Measurements from ENCODE around the gene SMIM23. TPM values are rescaled to one million over a fixed set of nuclear protein-coding genes. Genes with fewer than 3 reads are reported as not detected.

The SMIM23 gene
- polyA plus RNA-seq, result not detected

DNA sequence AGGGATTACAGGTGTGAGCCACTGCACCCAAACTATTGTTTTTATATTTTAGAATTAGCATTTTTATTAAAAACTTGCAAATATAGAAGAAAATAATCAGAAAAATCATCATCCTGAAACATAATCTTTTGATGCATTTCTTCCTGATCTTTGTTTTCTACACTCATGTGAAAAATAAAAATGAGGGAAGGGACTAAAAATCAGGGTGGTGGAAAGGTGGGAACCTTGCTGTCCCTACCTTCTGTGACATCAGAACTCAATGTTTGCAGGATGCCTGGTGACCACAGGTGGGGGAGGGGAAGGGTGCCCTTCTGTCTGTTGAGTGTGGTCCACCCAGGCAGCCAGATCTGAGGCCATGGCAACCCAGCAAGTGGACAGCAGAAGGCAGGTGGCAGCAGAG, at the start of gene SMIM23:
Gene SMIM23 (plus strand): TSS at position 301 of the 400 bp plus-strand sequence. CDS start 55 bp downstream, at position 356.
- peaks cover 0 to 6% (median 0%) of the 10 kb centered on the region in 3 donors for H3K9me3 Mint-ChIP-seq
- H3K4me3 Mint-ChIP-seq, result no peak within 1 kb of the TSS
- H3K4me1 Mint-ChIP-seq, result no peaks in the 10 kb centered on the region
- H3K36me3 Mint-ChIP-seq, result no peaks in the 10 kb centered on the region
- H3K27me3 Mint-ChIP-seq, result peaks cover 1% of the 10 kb centered on the region
- no peak within 1 kb of the TSS for H3K27ac Mint-ChIP-seq

DNA sequence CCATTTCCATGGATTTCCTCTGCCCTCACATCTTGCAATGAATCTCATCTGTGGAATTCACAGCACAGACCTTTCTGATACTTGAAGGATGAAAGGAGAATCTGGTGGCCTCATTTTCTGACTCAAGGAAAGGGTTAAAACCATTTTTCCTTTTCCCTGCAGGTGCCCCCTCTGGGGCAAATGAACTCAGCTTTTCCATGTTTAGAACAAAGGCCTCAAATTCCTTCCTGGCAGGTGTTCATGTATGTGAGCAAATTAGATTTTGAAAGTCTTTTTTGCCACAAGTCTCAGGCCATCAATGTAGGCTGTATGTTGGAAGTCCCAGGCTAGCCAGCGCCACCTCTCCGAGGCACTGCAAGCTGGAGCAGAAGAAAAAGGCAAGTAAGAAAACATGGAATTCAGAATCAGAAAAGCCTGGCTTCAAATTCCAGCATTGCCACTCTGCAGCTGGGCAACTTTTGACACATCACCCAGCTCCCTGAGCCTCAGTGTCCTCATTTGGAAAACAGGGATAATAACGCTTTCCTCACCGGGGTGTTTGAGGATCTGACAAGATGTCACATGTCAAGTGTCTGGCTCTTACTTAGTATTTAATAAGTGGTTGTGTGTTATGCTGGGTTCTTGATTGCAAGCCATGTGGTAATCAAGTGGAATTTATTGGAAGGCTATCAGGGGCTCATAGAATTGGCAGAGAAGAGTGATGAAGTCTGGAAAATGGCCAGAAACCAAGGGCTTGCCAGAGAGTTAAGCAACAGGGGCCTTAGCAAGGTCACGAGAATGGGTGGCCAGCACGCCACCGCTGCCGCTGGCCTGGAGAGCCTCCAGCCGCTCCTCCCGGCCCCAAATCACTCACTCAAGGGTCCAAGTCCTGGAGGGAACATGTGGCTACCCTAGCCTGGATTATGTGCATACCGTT, 48.4 kb upstream of the SMIM23 start:
- Mint-ChIP-seq H3K27ac (no peak overlapping the region), H3K4me3 (no peak overlapping the region), H3K4me1 (peaks cover 0 to 3% (median 0%) of the 10 kb centered on the region in 3 donors), H3K36me3 (no peaks in the 10 kb centered on the region), H3K27me3 (peaks cover 4% of the 10 kb centered on the region), H3K9me3 (no peaks in the 10 kb centered on the region)

DNA sequence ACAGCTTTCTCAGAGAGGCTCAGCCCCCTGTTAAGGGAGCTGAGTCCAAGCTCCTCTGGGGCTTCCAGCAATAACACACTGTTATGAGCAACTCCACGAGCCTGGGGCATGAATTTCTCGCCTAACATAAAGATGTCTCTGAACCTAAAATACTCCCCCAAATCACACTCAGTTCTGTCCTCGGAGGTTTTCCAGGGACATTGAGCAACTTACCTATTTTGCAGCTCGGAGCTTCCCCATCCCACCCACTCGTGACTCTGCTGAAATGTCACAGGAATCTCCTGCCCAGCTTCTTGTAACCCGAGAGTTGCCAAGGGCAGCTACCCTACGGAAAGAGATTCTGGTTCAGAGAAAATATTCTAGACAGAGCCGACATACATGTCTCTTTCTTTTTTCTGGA, 47.1 kb upstream of the SMIM23 start:
- Mint-ChIP-seq H3K4me3 (no peak overlapping the region), H3K4me1 (peaks cover 0 to 6% (median 6%) of the 10 kb centered on the region in 3 donors), H3K9me3 (no peaks in the 10 kb centered on the region), H3K36me3 (no peaks in the 10 kb centered on the region), H3K27me3 (peaks cover 4% of the 10 kb centered on the region), H3K27ac (no peak overlapping the region)

DNA sequence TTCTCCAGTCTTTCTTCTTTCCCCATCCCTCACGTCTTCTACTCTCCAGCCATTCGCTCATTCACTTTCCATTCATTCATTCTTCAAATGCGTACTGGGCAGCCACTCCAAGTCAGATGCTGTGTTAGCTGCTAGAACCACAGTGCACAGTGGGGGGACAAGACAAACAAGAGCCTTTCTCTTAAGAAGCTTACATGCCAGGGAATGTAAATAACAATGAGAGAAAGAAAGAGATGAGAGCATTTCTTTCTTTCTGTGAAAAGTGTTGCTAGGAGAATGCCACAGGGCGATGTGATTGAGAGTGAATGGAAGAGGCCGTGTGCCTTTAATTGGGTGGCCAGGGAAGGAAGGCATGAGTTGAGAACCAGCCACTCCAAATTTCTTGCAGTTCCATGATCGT, 46.3 kb upstream of the SMIM23 start:
- H3K27me3 Mint-ChIP-seq, result peaks cover 6% of the 10 kb centered on the region
- H3K27ac Mint-ChIP-seq, result no peak overlapping the region
- peaks cover 0 to 6% (median 6%) of the 10 kb centered on the region in 3 donors for H3K4me1 Mint-ChIP-seq
- H3K4me3 Mint-ChIP-seq, result peak overlapping the region in 1 of 4 donors; percentile 63
- no peaks in the 10 kb centered on the region for H3K9me3 Mint-ChIP-seq
- peaks cover 1% of the 10 kb centered on the region for H3K36me3 Mint-ChIP-seq

DNA sequence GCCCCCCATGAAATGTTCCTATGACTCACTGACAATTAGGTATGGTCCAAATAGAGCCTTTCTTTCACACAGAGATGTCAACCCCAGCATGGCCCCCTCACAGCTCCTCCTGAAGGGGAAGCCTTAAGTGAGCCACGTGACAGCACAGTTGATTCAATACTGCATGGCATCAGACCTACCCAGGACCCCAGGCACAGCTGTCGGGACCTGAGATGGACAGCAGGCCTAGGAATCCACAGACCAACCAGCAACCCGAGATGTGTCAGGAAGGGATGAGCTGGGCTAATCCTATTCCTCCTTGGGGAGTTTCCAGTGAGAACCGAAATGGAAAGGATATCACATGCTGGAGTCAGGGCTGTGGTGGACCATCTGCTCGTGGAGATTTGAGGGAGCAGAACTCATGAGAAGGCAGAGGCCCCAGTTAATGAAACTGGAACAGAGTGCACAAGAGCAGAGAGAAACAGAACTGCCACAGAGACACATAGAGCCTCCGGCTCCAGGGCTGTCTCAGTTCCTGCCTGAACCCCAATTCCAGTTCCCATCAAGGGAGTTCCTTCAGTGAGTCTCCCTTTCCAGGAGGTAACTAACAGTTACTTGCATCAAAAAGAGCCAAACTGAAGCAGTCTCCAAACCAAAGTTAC, 42.1 kb upstream of the SMIM23 start:
- Mint-ChIP-seq H3K27ac (no peak overlapping the region), H3K4me3 (peak overlapping the region in 1 of 4 donors; percentile 39), H3K36me3 (peaks cover 1% of the 10 kb centered on the region), H3K9me3 (no peaks in the 10 kb centered on the region), H3K4me1 (peaks cover 0 to 6% (median 6%) of the 10 kb centered on the region in 3 donors), H3K27me3 (peaks cover 4% of the 10 kb centered on the region)

DNA sequence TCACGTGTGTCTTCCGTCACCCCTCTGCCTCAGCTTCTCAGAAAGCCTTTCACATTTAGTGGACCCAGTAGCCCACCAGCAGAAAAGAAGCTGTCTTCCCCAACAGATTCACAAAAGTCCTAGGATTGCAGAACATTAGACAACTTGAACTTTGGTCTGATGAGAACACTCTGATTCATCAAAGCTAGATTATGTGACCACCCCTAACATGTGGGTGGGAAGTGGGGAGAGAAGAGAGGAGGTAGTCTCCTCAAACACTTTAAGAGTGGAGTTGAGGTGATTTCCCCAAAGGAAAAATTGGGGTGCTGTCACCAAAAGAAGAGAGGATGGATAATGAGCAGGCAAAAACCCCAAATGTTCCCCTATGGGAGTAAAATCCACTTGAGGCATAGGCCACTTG, 41.4 kb upstream of the SMIM23 start:
- H3K9me3 Mint-ChIP-seq, result no peaks in the 10 kb centered on the region

DNA sequence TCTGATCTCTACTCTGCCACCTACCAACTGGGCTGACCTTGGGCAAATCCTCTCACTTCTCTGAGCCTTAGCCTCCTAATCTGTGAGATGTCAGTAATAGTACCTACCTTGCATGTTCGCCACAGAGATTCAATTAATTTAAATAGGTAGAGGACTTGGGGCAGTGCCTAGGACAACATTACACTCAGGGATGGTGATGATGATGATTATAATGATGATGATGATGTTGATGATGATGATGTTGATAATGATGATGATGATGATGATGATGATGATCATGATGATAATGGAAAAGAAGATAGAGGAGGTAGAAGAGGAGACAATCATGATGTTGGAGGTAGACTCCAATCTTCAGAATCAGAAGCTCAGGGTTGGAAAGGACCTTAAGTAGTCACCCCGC, 40.7 kb upstream of the SMIM23 start:
- H3K4me3 Mint-ChIP-seq, result no peak overlapping the region
- no peak overlapping the region for H3K27ac Mint-ChIP-seq
- no peaks in the 10 kb centered on the region for H3K9me3 Mint-ChIP-seq
- peaks cover 1% of the 10 kb centered on the region for H3K36me3 Mint-ChIP-seq
- peaks cover 0 to 6% (median 6%) of the 10 kb centered on the region in 3 donors for H3K4me1 Mint-ChIP-seq
- H3K27me3 Mint-ChIP-seq, result peaks cover 4% of the 10 kb centered on the region

More for the DNA sequence above, 41.4 kb upstream of the SMIM23 start:
- Mint-ChIP-seq H3K27ac (no peak overlapping the region), H3K27me3 (peaks cover 4% of the 10 kb centered on the region), H3K36me3 (peaks cover 1% of the 10 kb centered on the region), H3K4me1 (peaks cover 0 to 6% (median 6%) of the 10 kb centered on the region in 3 donors), H3K4me3 (no peak overlapping the region)

DNA sequence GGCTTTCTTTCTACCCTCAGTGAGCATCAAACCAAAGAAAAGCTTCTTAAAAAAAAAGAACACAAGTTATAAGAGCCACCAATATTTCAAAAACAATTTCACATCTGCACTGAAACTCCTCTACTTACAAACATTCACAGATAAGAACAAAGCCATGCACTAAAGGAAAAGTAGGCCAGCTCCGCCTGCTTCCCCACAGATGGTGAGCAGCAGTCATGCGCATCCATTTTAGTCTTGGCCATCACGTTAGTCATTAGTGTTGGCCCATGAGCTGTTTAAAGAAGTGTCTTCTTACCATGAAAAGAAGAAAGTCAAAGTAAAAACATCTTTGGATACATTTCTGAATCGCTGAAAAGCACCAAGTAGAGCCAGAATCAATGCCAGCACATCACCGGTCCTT, 40.0 kb upstream of the SMIM23 start:
- Mint-ChIP-seq H3K4me1 (peaks cover 0 to 6% (median 6%) of the 10 kb centered on the region in 3 donors), H3K27ac (no peak overlapping the region), H3K36me3 (peaks cover 1% of the 10 kb centered on the region), H3K27me3 (peaks cover 4% of the 10 kb centered on the region), H3K4me3 (no peak overlapping the region), H3K9me3 (no peaks in the 10 kb centered on the region)

DNA sequence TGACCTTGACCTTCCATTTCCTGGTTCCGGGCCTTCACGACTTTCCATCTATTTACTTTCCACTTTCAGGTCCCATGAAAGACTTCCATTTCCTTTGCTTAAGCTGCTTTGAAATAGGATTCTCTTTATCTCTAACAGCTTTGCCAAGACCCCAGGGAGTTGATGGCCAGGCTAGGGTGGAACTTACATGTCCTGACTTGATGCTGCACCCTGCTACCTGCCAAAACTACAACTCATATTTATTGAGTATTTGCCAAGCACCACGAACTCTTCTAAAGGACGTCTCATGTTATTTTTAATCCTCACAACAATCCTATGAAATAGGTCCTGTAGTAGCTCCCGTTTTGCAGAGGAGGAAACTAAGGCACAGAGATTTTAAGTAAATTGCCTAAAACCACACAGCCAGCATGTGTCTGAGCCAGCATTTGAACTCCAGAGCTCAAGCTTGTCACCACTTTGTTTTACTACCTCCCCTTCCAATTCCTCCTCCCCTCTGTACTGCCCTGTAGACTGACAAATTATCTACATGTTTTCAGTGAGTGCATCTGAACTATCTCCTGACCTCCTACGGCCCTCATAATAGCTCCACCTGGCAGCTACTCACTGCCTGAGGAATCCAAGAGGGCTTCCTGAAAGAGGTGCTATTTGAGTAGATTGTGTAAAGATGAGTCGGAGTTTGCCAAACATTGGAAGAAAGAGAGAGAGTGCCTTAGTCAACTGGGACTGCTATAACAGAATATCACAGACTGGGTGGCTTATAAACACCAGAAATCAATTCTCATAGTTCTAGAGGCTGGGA, 38.4 kb upstream of the SMIM23 start:
- peaks cover 4% of the 10 kb centered on the region for H3K27me3 Mint-ChIP-seq
- H3K9me3 Mint-ChIP-seq, result no peaks in the 10 kb centered on the region
- H3K36me3 Mint-ChIP-seq, result peaks cover 1% of the 10 kb centered on the region
- no peak overlapping the region for H3K4me3 Mint-ChIP-seq
- H3K27ac Mint-ChIP-seq, result no peak overlapping the region
- H3K4me1 Mint-ChIP-seq, result peaks cover 1 to 6% (median 2%) of the 10 kb centered on the region in 3 donors

DNA sequence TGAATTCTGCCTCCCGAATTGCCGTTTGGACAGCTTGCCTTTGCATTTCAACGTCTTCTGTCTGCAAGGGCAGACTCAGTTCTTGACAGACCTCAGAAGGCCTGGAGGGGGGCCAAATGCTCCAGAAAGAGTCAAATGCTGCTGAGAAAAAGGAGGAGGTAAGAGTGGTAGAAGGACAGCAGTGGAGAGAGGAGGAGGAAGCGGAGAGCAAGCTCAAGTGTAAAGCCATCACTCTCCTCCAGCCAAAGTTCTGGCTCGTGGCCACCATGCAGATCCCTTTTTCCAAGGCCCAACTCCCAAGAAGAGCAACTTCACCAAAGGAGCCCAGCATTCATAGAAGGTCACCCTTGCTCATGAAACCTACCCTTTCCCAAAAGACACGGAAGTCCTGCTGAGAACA, 36.9 kb upstream of the SMIM23 start:
- peak overlapping the region in 1 of 3 donors; percentile 4 for H3K27ac Mint-ChIP-seq
- peaks cover 0 to 1% (median 0%) of the 10 kb centered on the region in 3 donors for H3K4me1 Mint-ChIP-seq
- peaks cover 4% of the 10 kb centered on the region for H3K27me3 Mint-ChIP-seq
- no peaks in the 10 kb centered on the region for H3K9me3 Mint-ChIP-seq
- peaks cover 1% of the 10 kb centered on the region for H3K36me3 Mint-ChIP-seq
- H3K4me3 Mint-ChIP-seq, result no peak overlapping the region

DNA sequence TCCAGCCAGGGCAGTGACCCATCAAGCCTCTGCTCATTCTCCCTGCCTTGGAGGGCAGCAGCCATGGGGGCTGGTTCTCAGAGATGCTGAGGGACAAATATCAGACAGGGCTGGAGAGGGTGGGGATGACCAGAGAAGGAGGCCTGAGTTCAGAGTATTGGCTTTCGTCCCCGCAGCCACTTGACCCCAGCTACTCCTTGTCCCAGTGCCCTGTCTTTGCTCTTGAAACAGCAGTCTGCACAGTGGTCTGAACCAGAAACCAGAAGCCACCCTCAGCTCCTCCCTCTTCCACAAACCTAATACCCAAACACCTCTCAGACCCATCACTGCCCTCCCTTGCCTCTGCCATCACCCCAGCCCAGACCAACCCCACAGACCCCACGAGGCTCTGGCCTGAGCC, 36.3 kb upstream of the SMIM23 start:
- Mint-ChIP-seq H3K27me3 (peaks cover under 1% of the 10 kb centered on the region), H3K27ac (no peak overlapping the region)

DNA sequence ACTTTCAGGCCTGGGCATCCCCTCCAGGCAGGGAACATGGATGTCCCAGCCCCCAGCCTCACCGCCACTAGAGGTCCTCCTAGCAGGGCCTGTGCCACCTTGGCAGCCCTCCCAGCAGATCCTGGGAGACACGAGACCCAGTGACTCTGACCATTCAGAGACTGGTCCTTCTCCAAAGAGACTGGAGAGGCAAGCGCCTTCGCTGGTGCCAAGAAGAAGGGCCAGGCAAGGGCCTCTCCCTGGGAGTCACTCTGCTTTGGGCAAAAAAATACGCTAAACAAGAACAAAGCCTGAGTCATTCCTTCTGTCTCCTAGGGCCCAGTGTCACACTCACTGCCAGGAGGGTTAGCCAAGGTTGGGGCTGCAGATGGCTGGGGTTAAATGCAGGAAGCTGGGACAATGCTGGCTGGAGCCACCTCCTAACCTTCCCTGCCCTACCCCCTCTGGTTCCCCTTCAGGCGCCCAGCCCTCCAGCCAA, 35.3 kb upstream of the SMIM23 start:
- H3K4me1 Mint-ChIP-seq, result peaks cover 0 to 1% (median 0%) of the 10 kb centered on the region in 3 donors
- H3K27me3 Mint-ChIP-seq, result no peaks in the 10 kb centered on the region
- no peaks in the 10 kb centered on the region for H3K36me3 Mint-ChIP-seq
- H3K27ac Mint-ChIP-seq, result no peak overlapping the region
- H3K4me3 Mint-ChIP-seq, result no peak overlapping the region
- H3K9me3 Mint-ChIP-seq, result peaks cover 0 to 2% (median 0%) of the 10 kb centered on the region in 3 donors

More for the DNA sequence above, 36.3 kb upstream of the SMIM23 start:
- Mint-ChIP-seq H3K9me3 (no peaks in the 10 kb centered on the region), H3K4me3 (no peak overlapping the region), H3K36me3 (no peaks in the 10 kb centered on the region), H3K4me1 (peaks cover 0 to 1% (median 0%) of the 10 kb centered on the region in 3 donors)

DNA sequence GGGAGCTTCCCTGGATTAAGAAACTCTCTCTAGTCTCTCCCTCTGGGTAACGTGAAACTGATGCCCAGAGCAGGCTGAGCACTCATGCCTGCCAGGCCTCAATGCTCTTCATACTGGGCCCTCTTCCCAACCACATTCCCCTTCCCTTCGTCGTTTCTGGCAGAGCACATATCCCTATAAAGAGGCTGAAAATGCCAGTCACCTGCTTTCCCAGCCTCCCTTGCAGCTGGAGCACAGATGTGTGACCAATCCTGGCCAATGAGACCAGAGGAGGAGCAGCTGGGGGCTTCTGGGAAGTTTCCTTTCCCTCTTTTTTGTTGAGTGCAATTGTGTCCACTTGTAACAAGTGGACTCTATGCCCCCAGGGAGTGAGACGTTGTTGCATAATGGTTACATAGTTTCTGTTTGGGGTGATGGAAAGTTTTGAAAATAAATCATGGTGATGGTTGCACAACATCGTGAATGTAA, 30.2 kb upstream of the SMIM23 start:
- Mint-ChIP-seq H3K27ac (no peak overlapping the region), H3K36me3 (no peaks in the 10 kb centered on the region), H3K4me3 (no peak overlapping the region), H3K9me3 (peaks cover 0 to 5% (median 0%) of the 10 kb centered on the region in 3 donors), H3K27me3 (peaks cover 2% of the 10 kb centered on the region), H3K4me1 (peaks cover 0 to 1% (median 0%) of the 10 kb centered on the region in 3 donors)

DNA sequence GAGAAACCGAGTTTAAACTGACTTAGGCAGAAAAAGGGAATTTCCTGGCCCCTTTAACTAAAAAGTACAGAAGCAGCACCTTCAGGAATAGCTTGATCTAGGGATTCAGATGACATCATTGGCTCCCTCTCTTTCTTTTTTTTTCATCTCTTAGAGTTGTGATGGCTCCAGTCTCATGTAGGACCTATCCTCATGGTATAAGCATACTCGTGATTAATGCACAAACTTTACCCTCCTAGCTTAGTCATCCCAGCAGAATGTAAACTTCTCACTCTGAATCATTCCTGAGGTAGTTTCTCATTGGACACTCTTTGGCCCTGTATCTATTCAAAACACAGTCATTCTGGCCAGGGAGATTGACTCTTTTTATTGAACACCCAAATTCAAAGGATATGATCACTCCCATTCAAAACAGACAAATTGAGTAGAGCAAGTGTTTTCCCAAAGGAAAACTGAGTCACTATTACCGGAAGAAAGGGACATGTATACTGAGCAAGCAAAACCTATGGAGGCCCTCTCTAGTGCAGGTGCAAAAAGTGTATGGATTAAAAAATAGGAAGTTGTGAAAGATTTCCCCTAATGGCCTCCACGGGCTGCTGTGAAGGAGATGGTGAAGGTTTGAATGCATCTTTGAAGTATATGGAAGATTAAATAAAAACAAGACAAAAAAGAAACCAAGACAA, 27.6 kb upstream of the SMIM23 start:
- H3K36me3 Mint-ChIP-seq, result no peaks in the 10 kb centered on the region
- peaks cover 2% of the 10 kb centered on the region for H3K27me3 Mint-ChIP-seq
- no peak overlapping the region for H3K4me3 Mint-ChIP-seq
- no peak overlapping the region for H3K27ac Mint-ChIP-seq
- H3K4me1 Mint-ChIP-seq, result no peaks in the 10 kb centered on the region
- H3K9me3 Mint-ChIP-seq, result peaks cover 0 to 5% (median 0%) of the 10 kb centered on the region in 3 donors

Data from IgD-negative memory B cell (primary cell).